HG02943 (cell line): ENCODE data around the gene CHTF18.

Experiments used
- ATAC-seq: cut with Tn5 transposase; IDR thresholded peaks from one replicate; pipeline ENCODE4 v1.9.1; 2021; ENCODE audit warnings: mild to moderate bottlenecking, low read depth, moderate library complexity; ENCODE audit not compliant: unreplicated experiment

CHTF18 gene

GRCh38 chr16:789191-789850 lies 901 bp downstream of the CHTF18 start:
- no peak for ATAC-seq

GRCh38 chr16:790086-790485 lies 1.7 kb downstream of the CHTF18 start:
- ATAC-seq, result no peak

GRCh38 chr16:791131-791530 lies 2.7 kb downstream of the CHTF18 start:
- ATAC-seq, result no peak

GRCh38 chr16:792221-792995 lies 4.0 kb downstream of the CHTF18 start:
- no peak for ATAC-seq

- no peak for ATAC-seq
Measured at GRCh38 chr16:793414-793813, 5.0 kb downstream of the CHTF18 start.

- no peak for ATAC-seq
Measured at GRCh38 chr16:794091-794822, 5.8 kb downstream of the CHTF18 start.

GRCh38 chr16:794853-795466 lies 6.5 kb downstream of the CHTF18 start:
- ATAC-seq, result no peak

GRCh38 chr16:795580-796229 lies 7.3 kb downstream of the CHTF18 start:
- ATAC-seq, result no peak

- ATAC-seq, result no peak
Measured at GRCh38 chr16:796296-797119, 8.1 kb downstream of the CHTF18 start.

GRCh38 chr16:797120-797420 lies 8.7 kb downstream of the CHTF18 start:
- no peak for ATAC-seq

- no peak for ATAC-seq
Measured at GRCh38 chr16:797686-798085, 9.3 kb downstream of the CHTF18 start.

GRCh38 chr16:798666-799065 lies 10.2 kb downstream of the CHTF18 start:
- ATAC-seq, result no peak

- ATAC-seq, result no peak
Measured at GRCh38 chr16:799111-799947, 10.9 kb downstream of the CHTF18 start.

GRCh38 chr16:799948-800833 lies 11.8 kb downstream of the CHTF18 start, which contains the start of gene GNG13:
Gene GNG13 (minus strand): TSS chr16:800734. CDS start chr16:799077, 1,657 bp downstream.
- no peak for ATAC-seq

GRCh38 chr16:800834-801511 lies 12.6 kb downstream of the CHTF18 start:
- ATAC-seq, result no peak

- ATAC-seq, result no peak
Measured at GRCh38 chr16:801584-802363, 13.4 kb downstream of the CHTF18 start.

- ATAC-seq, result no peak
Measured at GRCh38 chr16:802461-802860, 14.0 kb downstream of the CHTF18 start.
